GM23338 (cell line): ENCODE data around the gene RANBP1. TPM values are rescaled to one million over a fixed set of nuclear protein-coding genes. Genes with fewer than 3 reads are reported as not detected.

Source experiments
- ATAC-seq: fragments of 200-7000 bp; cut with Tn5 transposase; 3 replicates; pipeline ENCODE4 v1.9.1; 2020
- DNase-seq: peaks from one replicate; pipeline ENCODE4 v3.0.0-alpha.2; 2015; ENCODE audit warnings: low spot score
- H2AFZ ChIP-seq: fragments of 200-600 bp; sonication (generic); 2 replicates; pipeline ENCODE4 v1.8.0; 2016; ENCODE audit warnings: antibody characterized with exemption, mild to moderate bottlenecking, moderate library complexity
- H3F3A ChIP-seq: fragments of 200-600 bp; sonication (generic); replicated peaks from 2 replicates; pipeline ENCODE4 v1.8.0; 2017; ENCODE audit warnings: antibody characterized with exemption, mixed run types, low read depth
- H3K27ac ChIP-seq: fragments of 200-600 bp; sonication (generic); 2 replicates; pipeline ENCODE4 v1.6.1; 2016; ENCODE audit warnings: low read depth
- H3K27me3 ChIP-seq: fragments of 200-600 bp; sonication (generic); 2 replicates; pipeline ENCODE4 v1.8.0; 2016; ENCODE audit warnings: mild to moderate bottlenecking, mixed run types, moderate library complexity; ENCODE audit not compliant: insufficient read depth
- H3K36me3 ChIP-seq: fragments of 200-600 bp; sonication (generic); 2 replicates; pipeline ENCODE4 v1.8.0; 2016; ENCODE audit warnings: mild to moderate bottlenecking; ENCODE audit not compliant: insufficient read depth
- H3K4me1 ChIP-seq: fragments of 200-600 bp; sonication (generic); 2 replicates; pipeline ENCODE4 v1.8.0; 2016; ENCODE audit warnings: mild to moderate bottlenecking, moderate library complexity; ENCODE audit not compliant: insufficient read depth
- H3K4me2 ChIP-seq: fragments of 200-600 bp; sonication (generic); 2 replicates; pipeline ENCODE4 v1.7.1; 2017; ENCODE audit warnings: mixed run types
- H3K4me3 ChIP-seq: fragments of 200-600 bp; sonication (generic); 2 replicates; pipeline ENCODE4 v1.6.1; 2016; ENCODE audit warnings: mixed run types
- H3K79me2 ChIP-seq: fragments of 200-600 bp; sonication (generic); replicated peaks from 2 replicates; pipeline ENCODE4 v1.8.0; 2017; ENCODE audit warnings: mild to moderate bottlenecking; ENCODE audit not compliant: insufficient read depth
- H3K9me2 ChIP-seq: fragments of 200-600 bp; sonication (generic); 2 replicates; pipeline ENCODE4 v1.8.0; 2017; ENCODE audit not compliant: insufficient read depth
- H4K20me1 ChIP-seq: fragments of 200-600 bp; sonication (generic); replicated peaks from 2 replicates; pipeline ENCODE4 v1.8.0; 2017; ENCODE audit warnings: mild to moderate bottlenecking; ENCODE audit not compliant: insufficient read depth
- H3K27ac Mint-ChIP-seq: 2 replicates; pipeline ENCODE4 v1.8.0; 2020; ENCODE audit warnings: inconsistent platforms, mild to moderate bottlenecking, moderate library complexity, mixed read lengths
- H3K27me3 Mint-ChIP-seq: 3 replicates; pipeline ENCODE4 v1.8.0; 2022; ENCODE audit warnings: low read depth, mild to moderate bottlenecking, moderate library complexity, mixed read lengths, inconsistent platforms; ENCODE audit not compliant: insufficient read depth, poor library complexity
- H3K36me3 Mint-ChIP-seq: 3 replicates; pipeline ENCODE4 v1.8.0; 2021; ENCODE audit warnings: low read depth, mild to moderate bottlenecking, inconsistent platforms, moderate library complexity, mixed read lengths
- H3K4me1 Mint-ChIP-seq: 3 replicates; pipeline ENCODE4 v1.8.0; 2020; ENCODE audit warnings: mild to moderate bottlenecking, inconsistent platforms, mixed read lengths
- H3K4me3 Mint-ChIP-seq: 3 replicates; pipeline ENCODE4 v1.8.0; 2021; ENCODE audit warnings: moderate library complexity, mild to moderate bottlenecking, inconsistent platforms, mixed read lengths
- H3K9me3 Mint-ChIP-seq: 3 replicates; pipeline ENCODE4 v1.8.0; 2020; ENCODE audit warnings: moderate library complexity, mild to moderate bottlenecking, inconsistent platforms, mixed read lengths
- CREB1 ChIP-seq: fragments of 250-450 bp; sonication (Bioruptor Pico); IDR thresholded peaks from 2 replicates; pipeline ENCODE4 v1.5.0; 2020; ENCODE audit warnings: low read depth, mild to moderate bottlenecking, moderate library complexity
- EZH2phosphoT487 ChIP-seq: fragments of 200-600 bp; sonication (generic); IDR thresholded peaks from one replicate; pipeline ENCODE4 v1.8.1; 2018; ENCODE audit warnings: antibody characterized with exemption; ENCODE audit not compliant: unreplicated experiment
- JUNB ChIP-seq: IDR thresholded peaks from one replicate; pipeline ENCODE4 v1.6.1; 2016; ENCODE audit warnings: antibody characterized with exemption; ENCODE audit not compliant: unreplicated experiment
- NANOG ChIP-seq: IDR thresholded peaks from 2 replicates; pipeline ENCODE4 v1.6.1; 2016; ENCODE audit warnings: antibody characterized with exemption, borderline replicate concordance
- POLR2AphosphoS5 ChIP-seq: IDR thresholded peaks from 2 replicates; pipeline ENCODE4 v1.6.1; 2016; ENCODE audit warnings: antibody characterized with exemption, low read depth
- STAT1 ChIP-seq: IDR thresholded peaks from one replicate; pipeline ENCODE4 v1.6.1; 2016; ENCODE audit warnings: antibody characterized with exemption; ENCODE audit not compliant: unreplicated experiment
- ZNF114 ChIP-seq: fragments of 250-450 bp; sonication (Bioruptor Pico); IDR thresholded peaks from 2 replicates; pipeline ENCODE4 v1.5.0; 2020; ENCODE audit warnings: mild to moderate bottlenecking, moderate library complexity
- ZNF331 ChIP-seq: fragments of 250-450 bp; sonication (Bioruptor Pico); IDR thresholded peaks from 2 replicates; pipeline ENCODE4 v1.5.0; 2020; ENCODE audit warnings: low read depth, mild to moderate bottlenecking, moderate library complexity
- polyA plus RNA-seq: library from polyadenylated mRNA; unstranded; fragments of >200 nt; fragmentation: Nextera tagmentation; extraction: Ambion mirVana; gene quantifications from 2 replicates; pipeline ENCODE4 v1.2.1, GENCODE V29; 2016
- total RNA-seq: library from RNA; depleted of rRNA; stranded (reverse); fragments of >200 nt; shearing (Covaris generic); gene quantifications from 2 replicates; pipeline ENCODE4 v1.2.3, GENCODE V29; 2014
- TF ChIP-seq, protein P1 (sequence below): fragments of 250-450 bp; sonication (Bioruptor Pico); IDR thresholded peaks from 2 replicates; pipeline ENCODE4 v1.5.0; 2020; ENCODE audit warnings: mild to moderate bottlenecking, moderate library complexity
- TF ChIP-seq, protein P2 (sequence below): IDR thresholded peaks from 2 replicates; pipeline ENCODE4 v1.6.1; 2016; ENCODE audit warnings: antibody characterized with exemption
- TF ChIP-seq, protein P3 (sequence below): IDR thresholded peaks from one replicate; pipeline ENCODE4 v1.6.1; 2018; ENCODE audit warnings: antibody characterized with exemption; ENCODE audit not compliant: unreplicated experiment
- TF ChIP-seq, protein P4 (sequence below), 2 experiments: fragments of 200-600 bp in 1 of 2; sonication (generic) in 1 of 2; conservative IDR thresholded peaks; 2 replicates each; pipeline versions ENCODE4 v1.5.1 to v1.6.1; 2016 to 2017; ENCODE audit warnings: antibody characterized with exemption in 2 of 2, low read depth in 2 of 2, mild to moderate bottlenecking in 2 of 2, moderate library complexity in 1 of 2

Gene RANBP1
- total and polyA plus RNA-seq, 2 experiments from 2014 or later, result 1,014 to 1,206 TPM

DNA sequence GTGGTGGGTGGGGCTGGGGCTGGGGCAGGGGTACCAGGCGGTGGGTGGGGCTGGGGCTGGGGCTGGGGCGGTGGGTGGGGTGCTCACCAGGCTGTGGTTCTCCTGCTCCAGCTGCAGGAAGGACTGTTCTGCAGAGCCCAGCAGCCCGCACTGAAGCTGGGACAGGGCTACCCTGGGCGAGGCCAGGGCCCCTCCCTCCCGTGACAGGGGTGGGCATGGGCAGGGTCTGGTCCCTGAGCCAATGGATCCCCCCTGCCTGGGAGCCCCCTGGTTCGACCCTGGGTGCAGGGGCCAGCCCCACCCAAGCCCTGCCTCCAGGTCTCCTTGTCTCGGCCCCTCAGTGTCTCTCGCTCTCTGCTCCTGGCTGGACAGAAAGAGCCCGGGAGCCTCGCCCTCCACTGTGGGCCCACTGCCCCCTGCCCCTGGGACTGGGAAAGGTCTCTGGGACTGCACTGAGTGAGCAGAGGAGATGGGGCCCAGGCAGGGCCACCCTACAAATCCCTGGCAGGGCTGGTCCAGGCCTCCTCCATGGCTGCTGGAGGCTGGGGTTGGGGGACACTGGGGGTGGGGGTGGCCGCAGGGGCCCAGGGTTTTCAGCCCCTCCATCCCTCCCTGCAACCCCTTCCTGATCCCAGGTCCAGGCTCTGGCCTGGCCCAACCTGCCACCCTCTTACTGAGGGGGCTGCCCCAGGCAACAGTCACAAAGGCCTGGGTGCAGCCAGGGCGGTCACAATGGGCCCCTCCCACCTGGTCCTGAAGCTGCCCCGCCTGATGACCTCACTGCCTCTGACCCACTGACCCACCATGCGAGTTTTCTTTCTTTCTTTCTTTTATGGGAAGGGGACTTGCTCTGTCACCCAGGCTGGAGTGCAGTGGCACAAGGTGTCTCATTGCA, 34.7 kb downstream of the RANBP1 start, which contains the start of gene CCDC188 (continued):
- TF ChIP-seq, protein P1, sequence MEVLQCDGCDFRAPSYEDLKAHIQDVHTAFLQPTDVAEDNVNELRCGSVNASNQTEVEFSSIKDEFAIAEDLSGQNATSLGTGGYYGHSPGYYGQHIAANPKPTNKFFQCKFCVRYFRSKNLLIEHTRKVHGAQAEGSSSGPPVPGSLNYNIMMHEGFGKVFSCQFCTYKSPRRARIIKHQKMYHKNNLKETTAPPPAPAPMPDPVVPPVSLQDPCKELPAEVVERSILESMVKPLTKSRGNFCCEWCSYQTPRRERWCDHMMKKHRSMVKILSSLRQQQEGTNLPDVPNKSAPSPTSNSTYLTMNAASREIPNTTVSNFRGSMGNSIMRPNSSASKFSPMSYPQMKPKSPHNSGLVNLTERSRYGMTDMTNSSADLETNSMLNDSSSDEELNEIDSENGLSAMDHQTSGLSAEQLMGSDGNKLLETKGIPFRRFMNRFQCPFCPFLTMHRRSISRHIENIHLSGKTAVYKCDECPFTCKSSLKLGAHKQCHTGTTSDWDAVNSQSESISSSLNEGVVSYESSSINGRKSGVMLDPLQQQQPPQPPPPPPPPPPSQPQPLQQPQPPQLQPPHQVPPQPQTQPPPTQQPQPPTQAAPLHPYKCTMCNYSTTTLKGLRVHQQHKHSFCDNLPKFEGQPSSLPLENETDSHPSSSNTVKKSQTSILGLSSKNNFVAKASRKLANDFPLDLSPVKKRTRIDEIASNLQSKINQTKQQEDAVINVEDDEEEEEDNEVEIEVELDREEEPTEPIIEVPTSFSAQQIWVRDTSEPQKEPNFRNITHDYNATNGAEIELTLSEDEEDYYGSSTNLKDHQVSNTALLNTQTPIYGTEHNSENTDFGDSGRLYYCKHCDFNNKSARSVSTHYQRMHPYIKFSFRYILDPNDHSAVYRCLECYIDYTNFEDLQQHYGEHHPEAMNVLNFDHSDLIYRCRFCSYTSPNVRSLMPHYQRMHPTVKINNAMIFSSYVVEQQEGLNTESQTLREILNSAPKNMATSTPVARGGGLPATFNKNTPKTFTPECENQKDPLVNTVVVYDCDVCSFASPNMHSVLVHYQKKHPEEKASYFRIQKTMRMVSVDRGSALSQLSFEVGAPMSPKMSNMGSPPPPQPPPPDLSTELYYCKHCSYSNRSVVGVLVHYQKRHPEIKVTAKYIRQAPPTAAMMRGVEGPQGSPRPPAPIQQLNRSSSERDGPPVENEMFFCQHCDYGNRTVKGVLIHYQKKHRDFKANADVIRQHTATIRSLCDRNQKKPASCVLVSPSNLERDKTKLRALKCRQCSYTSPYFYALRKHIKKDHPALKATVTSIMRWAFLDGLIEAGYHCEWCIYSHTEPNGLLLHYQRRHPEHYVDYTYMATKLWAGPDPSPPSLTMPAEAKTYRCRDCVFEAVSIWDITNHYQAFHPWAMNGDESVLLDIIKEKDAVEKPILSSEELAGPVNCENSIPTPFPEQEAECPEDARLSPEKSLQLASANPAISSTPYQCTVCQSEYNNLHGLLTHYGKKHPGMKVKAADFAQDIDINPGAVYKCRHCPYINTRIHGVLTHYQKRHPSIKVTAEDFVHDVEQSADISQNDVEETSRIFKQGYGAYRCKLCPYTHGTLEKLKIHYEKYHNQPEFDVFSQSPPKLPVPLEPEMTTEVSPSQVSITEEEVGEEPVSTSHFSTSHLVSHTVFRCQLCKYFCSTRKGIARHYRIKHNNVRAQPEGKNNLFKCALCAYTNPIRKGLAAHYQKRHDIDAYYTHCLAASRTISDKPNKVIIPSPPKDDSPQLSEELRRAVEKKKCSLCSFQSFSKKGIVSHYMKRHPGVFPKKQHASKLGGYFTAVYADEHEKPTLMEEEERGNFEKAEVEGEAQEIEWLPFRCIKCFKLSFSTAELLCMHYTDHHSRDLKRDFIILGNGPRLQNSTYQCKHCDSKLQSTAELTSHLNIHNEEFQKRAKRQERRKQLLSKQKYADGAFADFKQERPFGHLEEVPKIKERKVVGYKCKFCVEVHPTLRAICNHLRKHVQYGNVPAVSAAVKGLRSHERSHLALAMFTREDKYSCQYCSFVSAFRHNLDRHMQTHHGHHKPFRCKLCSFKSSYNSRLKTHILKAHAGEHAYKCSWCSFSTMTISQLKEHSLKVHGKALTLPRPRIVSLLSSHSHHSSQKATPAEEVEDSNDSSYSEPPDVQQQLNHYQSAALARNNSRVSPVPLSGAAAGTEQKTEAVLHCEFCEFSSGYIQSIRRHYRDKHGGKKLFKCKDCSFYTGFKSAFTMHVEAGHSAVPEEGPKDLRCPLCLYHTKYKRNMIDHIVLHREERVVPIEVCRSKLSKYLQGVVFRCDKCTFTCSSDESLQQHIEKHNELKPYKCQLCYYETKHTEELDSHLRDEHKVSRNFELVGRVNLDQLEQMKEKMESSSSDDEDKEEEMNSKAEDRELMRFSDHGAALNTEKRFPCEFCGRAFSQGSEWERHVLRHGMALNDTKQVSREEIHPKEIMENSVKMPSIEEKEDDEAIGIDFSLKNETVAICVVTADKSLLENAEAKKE (CRISPR knock-in tag), result no peak

DNA sequence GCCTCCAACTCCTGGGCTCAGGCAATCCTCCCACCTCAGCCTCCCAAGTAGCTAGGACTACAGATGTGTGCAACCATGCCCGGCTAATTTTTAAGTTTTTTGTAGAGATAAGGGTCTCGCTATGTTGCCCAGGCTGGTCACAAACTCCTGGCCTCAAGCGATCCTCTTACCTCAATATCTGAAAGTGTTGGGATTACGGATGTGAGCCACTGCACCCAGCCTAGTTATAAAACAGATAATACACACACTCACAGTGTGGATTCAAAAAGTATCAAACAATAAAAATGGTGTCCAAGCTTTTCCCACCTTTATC, 35.3 kb downstream of the RANBP1 start:
- Histone ChIP-seq H3K9me2 (no peaks in the 10 kb centered on the region), H3K27me3 (no peaks in the 10 kb centered on the region), H3K36me3 (no peaks in the 10 kb centered on the region), H3K79me2 (no peaks in the 10 kb centered on the region), H2AFZ (no peak overlapping the region), H4K20me1 (no peaks in the 10 kb centered on the region), H3K27ac (no peak overlapping the region), H3F3A (no peaks in the 10 kb centered on the region), H3K4me2 (no peak overlapping the region), H3K4me3 (no peak overlapping the region), H3K4me1 (no peaks in the 10 kb centered on the region)
- H3K4me3 Mint-ChIP-seq, result no peak overlapping the region
- ATAC-seq, result no peak
- no peaks in the 10 kb centered on the region for H3K9me3 Mint-ChIP-seq
- peaks cover 6% of the 10 kb centered on the region for H3K4me1 Mint-ChIP-seq
- H3K27ac Mint-ChIP-seq, result no peak overlapping the region
- H3K27me3 Mint-ChIP-seq, result peaks cover 9% of the 10 kb centered on the region
- no peaks in the 10 kb centered on the region for H3K36me3 Mint-ChIP-seq
- DNase-seq, result no peak
- no peak for TF ChIP-seq ZNF114
- TF ChIP-seq, protein P2, sequence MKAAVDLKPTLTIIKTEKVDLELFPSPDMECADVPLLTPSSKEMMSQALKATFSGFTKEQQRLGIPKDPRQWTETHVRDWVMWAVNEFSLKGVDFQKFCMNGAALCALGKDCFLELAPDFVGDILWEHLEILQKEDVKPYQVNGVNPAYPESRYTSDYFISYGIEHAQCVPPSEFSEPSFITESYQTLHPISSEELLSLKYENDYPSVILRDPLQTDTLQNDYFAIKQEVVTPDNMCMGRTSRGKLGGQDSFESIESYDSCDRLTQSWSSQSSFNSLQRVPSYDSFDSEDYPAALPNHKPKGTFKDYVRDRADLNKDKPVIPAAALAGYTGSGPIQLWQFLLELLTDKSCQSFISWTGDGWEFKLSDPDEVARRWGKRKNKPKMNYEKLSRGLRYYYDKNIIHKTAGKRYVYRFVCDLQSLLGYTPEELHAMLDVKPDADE, result no peak
- no peak for TF ChIP-seq NANOG
- no peak for TF ChIP-seq STAT1
- TF ChIP-seq CREB1 (CRISPR knock-in tag), result no peak
- no peak for TF ChIP-seq EZH2phosphoT487
- TF ChIP-seq ZNF331, result no peak
- TF ChIP-seq, protein P3, sequence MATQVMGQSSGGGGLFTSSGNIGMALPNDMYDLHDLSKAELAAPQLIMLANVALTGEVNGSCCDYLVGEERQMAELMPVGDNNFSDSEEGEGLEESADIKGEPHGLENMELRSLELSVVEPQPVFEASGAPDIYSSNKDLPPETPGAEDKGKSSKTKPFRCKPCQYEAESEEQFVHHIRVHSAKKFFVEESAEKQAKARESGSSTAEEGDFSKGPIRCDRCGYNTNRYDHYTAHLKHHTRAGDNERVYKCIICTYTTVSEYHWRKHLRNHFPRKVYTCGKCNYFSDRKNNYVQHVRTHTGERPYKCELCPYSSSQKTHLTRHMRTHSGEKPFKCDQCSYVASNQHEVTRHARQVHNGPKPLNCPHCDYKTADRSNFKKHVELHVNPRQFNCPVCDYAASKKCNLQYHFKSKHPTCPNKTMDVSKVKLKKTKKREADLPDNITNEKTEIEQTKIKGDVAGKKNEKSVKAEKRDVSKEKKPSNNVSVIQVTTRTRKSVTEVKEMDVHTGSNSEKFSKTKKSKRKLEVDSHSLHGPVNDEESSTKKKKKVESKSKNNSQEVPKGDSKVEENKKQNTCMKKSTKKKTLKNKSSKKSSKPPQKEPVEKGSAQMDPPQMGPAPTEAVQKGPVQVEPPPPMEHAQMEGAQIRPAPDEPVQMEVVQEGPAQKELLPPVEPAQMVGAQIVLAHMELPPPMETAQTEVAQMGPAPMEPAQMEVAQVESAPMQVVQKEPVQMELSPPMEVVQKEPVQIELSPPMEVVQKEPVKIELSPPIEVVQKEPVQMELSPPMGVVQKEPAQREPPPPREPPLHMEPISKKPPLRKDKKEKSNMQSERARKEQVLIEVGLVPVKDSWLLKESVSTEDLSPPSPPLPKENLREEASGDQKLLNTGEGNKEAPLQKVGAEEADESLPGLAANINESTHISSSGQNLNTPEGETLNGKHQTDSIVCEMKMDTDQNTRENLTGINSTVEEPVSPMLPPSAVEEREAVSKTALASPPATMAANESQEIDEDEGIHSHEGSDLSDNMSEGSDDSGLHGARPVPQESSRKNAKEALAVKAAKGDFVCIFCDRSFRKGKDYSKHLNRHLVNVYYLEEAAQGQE, result no peak
- TF ChIP-seq POLR2AphosphoS5, result no peak
- TF ChIP-seq JUNB, result no peak
- TF ChIP-seq, protein P4, sequence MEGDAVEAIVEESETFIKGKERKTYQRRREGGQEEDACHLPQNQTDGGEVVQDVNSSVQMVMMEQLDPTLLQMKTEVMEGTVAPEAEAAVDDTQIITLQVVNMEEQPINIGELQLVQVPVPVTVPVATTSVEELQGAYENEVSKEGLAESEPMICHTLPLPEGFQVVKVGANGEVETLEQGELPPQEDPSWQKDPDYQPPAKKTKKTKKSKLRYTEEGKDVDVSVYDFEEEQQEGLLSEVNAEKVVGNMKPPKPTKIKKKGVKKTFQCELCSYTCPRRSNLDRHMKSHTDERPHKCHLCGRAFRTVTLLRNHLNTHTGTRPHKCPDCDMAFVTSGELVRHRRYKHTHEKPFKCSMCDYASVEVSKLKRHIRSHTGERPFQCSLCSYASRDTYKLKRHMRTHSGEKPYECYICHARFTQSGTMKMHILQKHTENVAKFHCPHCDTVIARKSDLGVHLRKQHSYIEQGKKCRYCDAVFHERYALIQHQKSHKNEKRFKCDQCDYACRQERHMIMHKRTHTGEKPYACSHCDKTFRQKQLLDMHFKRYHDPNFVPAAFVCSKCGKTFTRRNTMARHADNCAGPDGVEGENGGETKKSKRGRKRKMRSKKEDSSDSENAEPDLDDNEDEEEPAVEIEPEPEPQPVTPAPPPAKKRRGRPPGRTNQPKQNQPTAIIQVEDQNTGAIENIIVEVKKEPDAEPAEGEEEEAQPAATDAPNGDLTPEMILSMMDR (conservative IDR thresholded peaks at IDR 0.05; ENCODE audit: low read depth in 2 of 2), result no peak
